HG02759 (cell line): Measurements from ENCODE around the gene SLC2A13.

Experiments used
- ATAC-seq: cut with Tn5 transposase; IDR thresholded peaks from one replicate; pipeline ENCODE4 v1.9.1; 2021; ENCODE audit warnings: mild to moderate bottlenecking, moderate library complexity; ENCODE audit not compliant: unreplicated experiment

The SLC2A13 gene

DNA sequence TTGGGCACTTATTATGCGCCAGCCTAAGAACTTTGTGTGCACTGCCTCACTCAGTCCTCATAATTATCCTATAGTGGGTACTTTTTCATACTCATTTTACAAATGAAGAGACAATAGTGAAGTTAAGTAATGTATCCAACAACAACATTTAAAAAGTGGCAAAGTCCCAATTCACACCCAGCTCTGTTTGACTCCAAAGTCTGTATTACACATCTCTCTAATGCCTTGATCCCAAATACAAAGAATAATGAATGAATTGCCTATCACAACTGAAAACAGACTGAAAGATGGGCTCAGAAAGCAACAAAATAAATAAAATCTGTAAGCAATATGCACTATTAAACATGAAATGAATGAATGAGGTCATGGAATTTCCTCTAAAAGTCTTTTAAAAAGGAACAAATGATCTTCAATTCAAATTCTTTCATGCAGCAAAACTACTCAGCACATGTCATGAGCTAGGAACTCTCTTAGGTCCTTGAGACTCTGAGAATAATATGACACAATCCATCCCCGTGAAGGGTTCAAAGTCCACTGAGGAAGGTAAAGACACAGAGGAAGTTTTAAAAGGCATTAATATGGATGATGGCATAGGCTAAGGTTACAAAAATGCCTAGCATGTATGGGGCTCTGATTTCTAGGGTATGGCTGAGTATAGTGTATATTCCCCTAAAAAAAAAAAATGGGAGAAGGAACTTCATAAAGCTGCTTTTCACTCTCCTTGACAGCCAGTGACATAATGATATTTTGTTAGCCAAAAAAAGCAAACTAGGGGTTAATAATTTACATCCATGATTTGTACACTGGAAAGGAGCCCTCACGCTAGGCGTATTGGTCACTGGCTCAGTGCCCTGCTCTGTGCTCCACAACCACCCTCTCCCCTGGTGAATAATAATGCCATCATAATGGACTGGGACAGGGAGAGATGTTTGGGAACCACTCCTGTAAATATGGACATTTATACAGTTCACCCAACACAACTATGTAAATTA lies 103.4 kb downstream of the SLC2A13 start:
- ATAC-seq, result no peak

DNA sequence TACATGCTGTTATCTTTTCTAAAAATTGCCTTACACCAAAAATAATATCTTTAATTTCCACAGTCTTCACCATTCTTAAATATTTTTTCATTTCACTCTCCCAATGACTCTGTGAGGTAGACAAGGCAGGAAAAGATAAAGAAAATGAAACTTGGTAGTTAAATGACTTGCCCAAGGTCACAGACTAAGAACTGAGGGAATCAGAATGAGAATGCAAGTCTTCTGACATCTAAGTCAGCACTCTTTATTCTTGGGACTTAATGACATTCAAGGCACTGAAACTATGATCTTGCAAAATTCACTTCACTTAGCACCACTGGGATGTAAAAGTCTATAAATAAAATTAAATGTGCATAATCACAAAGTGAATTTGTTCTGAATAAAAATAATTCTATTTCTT lies 104.5 kb downstream of the SLC2A13 start:
- ATAC-seq, result no peak

DNA sequence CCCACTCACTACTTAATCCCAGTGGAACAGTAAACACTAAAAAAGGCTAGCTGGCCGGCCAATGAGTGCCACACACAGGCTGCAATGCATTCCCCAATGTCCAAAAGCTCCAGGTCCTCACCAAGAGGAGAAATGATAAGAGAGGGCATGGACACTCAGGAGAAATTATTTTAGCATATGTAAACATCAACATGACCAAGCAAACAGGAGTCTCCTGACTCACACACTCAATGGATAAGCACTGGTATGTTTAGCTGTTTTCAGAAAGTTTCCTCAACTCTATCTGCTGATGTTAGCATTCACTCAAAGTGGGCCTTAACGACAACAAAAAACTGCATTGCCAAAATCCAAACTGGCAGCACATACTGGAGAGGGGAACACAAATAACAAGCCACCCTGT lies 105.0 kb downstream of the SLC2A13 start:
- no peak for ATAC-seq

DNA sequence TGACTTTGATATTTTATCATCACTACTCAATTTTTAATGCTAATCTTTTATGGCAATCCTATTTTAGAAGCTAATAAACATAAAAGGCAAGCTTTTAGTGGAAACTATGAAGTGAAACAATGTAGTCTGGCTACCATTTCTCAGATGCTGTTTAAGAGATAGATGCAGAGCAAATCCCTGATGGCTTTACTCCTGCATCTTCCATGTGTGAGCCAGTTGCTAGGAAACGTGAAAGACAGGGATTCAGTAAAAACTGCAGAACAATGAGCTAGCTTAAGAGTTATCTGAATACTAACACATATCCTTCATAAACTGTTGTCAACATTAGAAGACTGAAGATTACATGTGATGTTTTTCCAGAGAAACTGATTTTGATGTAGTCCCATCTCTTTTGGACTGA lies 112.6 kb downstream of the SLC2A13 start:
- no peak for ATAC-seq

- ATAC-seq, result peak; percentile 96
Measured at GRCh38 chr12:39990122-39991101, 115.5 kb downstream of the SLC2A13 start.

- no peak for ATAC-seq
Measured at GRCh38 chr12:39989501-39989900, 116.4 kb downstream of the SLC2A13 start.

GRCh38 chr12:39988574-39988973 lies 117.3 kb downstream of the SLC2A13 start:
- ATAC-seq, result no peak

DNA sequence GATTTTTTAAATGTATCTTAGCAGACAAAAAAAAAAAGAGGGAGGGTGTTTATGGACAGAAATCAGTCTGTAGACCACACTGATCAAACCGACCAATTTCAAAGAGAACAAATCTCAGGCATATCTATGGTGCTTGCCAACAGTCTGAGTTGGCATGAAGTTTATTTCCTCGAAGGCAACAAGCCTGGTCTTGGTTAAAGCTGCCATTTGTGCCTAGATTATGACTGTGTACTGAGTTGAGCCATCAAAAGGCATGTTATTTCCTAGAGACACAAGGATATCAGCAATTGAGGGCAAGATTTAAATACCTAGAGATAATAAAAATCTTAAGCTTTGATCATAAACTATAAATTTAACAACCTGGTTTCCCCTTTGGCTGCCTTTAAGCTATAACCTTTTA lies 119.2 kb downstream of the SLC2A13 start:
- no peak for ATAC-seq

GRCh38 chr12:39984670-39985069 lies 121.2 kb downstream of the SLC2A13 start:
- no peak for ATAC-seq

GRCh38 chr12:39975374-39975918 lies 130.4 kb downstream of the SLC2A13 start:
- no peak for ATAC-seq

- ATAC-seq, result no peak
Measured at GRCh38 chr12:39972119-39972518, 133.8 kb downstream of the SLC2A13 start.

- no peak for ATAC-seq
Measured at GRCh38 chr12:39971348-39971747, 134.5 kb downstream of the SLC2A13 start.

GRCh38 chr12:39966721-39967120 lies 139.2 kb downstream of the SLC2A13 start:
- no peak for ATAC-seq

GRCh38 chr12:39966256-39966655 lies 139.6 kb downstream of the SLC2A13 start:
- ATAC-seq, result no peak

DNA sequence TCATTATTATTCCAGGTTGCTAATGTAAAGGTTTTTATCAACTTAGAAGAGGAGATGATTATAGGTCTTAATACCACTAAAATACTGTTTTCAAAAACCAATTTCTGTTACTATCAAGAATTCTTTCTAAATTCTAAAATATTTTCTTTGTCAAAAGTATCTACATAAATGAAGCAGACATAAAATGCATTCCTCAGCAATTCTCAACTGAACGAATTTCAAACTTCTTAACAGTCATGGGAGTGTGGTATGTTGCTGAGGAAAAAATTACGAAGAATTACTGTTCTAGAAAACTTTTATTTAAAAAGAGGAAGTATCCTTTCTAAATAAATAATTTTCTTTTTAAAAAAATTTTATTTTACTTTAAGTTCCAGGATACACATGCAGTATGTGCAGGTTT lies 146.4 kb downstream of the SLC2A13 start:
- ATAC-seq, result no peak

DNA sequence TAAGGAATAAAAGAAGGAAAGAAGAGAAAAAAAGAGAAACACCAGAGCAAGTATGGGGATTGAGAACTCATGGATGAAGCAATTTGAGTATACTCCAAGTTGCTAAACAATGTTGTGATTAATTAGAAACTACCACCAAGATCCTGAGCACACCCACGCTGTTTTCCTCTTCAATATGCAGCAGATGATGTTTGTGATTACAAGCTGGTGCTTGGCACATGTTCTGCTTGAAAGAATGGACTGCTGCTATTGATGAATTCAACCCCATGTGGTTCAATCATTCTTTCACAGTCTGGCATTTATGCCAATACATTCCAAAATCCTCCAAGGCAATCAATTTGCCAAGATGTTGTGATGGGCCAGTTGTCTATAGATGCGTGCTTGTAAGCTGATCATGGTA lies 146.8 kb downstream of the SLC2A13 start:
- ATAC-seq, result no peak

DNA sequence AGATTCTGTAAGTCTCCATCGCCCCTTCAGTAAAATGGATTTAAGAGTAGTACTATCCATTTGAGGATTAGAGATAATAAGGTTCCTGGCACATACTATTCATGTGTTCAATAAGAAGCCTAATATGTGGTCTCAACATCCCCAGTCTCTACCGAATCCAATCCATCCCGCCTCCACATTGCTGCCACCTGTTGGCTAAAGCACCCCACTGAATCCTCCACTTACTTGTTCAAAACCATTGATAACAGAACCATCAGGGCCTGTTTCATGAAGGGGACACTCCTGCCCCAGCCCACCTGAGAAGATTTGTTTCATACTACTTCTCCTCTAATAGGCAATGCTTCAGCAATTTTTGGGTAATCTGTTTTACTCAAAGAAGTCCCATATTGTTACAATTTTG lies 147.5 kb downstream of the SLC2A13 start:
- no peak for ATAC-seq

DNA sequence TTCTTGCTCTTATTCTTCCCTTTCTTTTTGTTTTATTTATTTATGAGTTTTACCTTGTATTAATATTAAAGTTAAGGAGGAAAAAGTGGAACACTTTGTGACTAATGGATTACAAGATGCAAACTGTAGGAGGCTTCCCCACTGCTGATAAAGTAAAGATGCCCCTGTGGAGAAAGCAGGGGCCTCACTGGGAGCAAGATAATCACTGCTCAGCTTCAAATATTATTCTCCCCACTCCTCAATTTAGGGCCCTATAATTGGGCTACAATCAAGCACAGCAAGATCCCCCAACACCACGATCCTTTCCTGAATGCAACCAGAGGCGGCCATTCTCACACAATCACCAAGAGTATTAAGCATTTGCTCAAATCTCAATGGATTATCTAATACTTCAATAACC lies 149.2 kb downstream of the SLC2A13 start:
- no peak for ATAC-seq

GRCh38 chr12:39946361-39947280 lies 159.3 kb downstream of the SLC2A13 start:
- ATAC-seq, result no peak

DNA sequence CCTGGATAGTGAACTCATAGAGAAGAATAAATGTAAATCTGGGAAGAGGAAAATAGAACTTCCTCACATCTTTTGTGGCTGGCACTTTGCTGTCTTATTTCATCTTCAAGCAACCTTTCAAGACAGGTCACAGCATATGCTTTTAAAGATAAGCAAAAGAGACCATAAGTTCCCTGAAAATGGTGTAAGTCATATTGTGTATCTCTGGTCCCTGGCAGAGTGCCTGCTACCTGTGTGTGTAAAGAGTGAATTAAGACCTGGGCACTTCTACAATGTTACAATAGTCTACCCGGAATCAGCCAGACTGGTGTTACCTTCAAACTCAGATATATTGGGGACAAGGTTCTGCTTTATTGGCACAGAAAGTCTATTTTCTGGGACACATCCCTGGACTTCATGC lies 168.8 kb downstream of the SLC2A13 start:
- no peak for ATAC-seq
